Measurements from ENCODE around the gene IGLL1.
"Not testable (repeated sequence)": the region's sequence is repeated elsewhere in the genome, so short reads cannot be mapped to it uniquely, and the experiment has no call there.

Gene IGLL1

GRCh38 chr22:23576681-23577080 is 3.4 kb downstream of the IGLL1 start:
- POLR2A ChIA-PET = no interaction called here
- no peak for DNase-seq (ENCODE audit: low read depth, low spot score)

GRCh38 chr22:23575601-23576000 is 4.5 kb downstream of the IGLL1 start:
- H3K4me3 ChIP-seq (ENCODE audit: low read depth, low read length) = no peak overlapping the region
- no peak for TF ChIP-seq CTCF (IDR thresholded peaks at IDR 0.05; ENCODE audit: insufficient read depth, low read length, missing control alignments)
- POLR2A ChIA-PET = no interaction called here
- CTCF ChIA-PET = no interaction called here
- DNase-seq (ENCODE audit: low read depth, low spot score) = no peak

More at GRCh38 chr22:23576681-23577080, 3.4 kb downstream of the IGLL1 start:
- CTCF ChIA-PET = interaction anchor here (0.7 to 3.7 kb wide), 4 partner anchors 11 to 17 kb away, joined by 3 to 17 read pairs (median 3); no protein-coding TSS in a partner anchor
- TF ChIP-seq CTCF (IDR thresholded peaks at IDR 0.05; ENCODE audit: insufficient read depth, low read length, missing control alignments) = no peak
- no peak overlapping the region for H3K4me3 ChIP-seq (ENCODE audit: low read depth, low read length)

DNA sequence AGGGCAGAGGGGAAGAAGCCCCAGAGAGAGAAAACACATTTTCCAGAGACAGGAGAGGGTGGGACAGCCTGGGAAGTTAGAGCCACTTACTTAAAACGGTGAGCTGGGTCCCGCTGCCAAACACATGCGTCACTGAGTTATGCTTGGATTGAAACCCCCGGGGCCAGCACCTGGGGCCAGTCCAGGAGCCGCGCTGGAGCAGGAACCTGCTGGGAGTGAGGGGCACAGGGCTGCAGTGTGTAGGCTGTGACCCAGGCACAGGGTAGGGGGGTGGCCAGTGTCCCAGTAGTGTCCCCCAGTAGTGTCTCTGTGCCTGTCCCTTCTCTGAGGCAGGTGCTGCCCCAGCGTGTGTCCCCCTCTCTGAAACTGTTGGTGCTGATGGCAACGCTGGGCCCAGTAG is 5.2 kb downstream of the IGLL1 start:
- TF ChIP-seq CTCF (IDR thresholded peaks at IDR 0.05; ENCODE audit: insufficient read depth, low read length, missing control alignments) = no peak
- H3K4me3 ChIP-seq (ENCODE audit: low read depth, low read length) = no peak overlapping the region
- no peak for DNase-seq (ENCODE audit: low read depth, low spot score)
- POLR2A ChIA-PET = no interaction called here
- CTCF ChIA-PET = no interaction called here

GRCh38 chr22:23574371-23574811 is 5.7 kb downstream of the IGLL1 start:
- H3K4me3 ChIP-seq (ENCODE audit: low read depth, low read length) = no peak overlapping the region
- POLR2A ChIA-PET = no interaction called here
- no peak for TF ChIP-seq CTCF (IDR thresholded peaks at IDR 0.05; ENCODE audit: insufficient read depth, low read length, missing control alignments)
- DNase-seq (ENCODE audit: low read depth, low spot score) = no peak
- CTCF ChIA-PET = no interaction called here

DNA sequence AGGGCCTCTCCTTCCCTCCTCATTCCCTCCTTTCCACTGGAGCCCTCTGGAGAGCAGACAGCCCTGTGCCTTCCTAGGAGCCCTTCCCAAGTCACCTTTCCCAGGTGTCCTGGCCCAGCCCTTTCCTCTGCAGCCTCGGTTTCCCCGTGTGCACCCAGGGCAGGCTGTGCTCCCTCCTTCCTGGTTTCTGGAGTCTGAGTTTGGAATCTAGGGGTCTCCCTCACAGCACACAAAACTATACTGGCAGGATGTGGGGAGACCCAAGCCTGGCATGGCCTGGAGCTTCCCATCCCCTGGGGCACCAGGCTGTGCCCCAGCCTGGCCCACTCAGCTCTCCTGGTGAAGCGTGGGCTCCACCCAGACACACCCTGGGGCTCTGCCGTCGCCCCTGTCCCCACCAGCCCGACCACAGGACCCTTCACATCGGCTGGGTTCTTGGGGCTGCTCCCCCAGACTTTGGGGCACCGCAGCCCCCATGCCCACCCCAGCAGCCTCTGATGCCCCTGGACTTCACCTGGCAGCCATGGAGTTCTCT is 6.3 kb downstream of the IGLL1 start:
- POLR2A ChIA-PET; CTCF ChIA-PET; H3K4me3 ChIP-seq (ENCODE audit: low read depth, low read length): not testable (repeated sequence)

DNA sequence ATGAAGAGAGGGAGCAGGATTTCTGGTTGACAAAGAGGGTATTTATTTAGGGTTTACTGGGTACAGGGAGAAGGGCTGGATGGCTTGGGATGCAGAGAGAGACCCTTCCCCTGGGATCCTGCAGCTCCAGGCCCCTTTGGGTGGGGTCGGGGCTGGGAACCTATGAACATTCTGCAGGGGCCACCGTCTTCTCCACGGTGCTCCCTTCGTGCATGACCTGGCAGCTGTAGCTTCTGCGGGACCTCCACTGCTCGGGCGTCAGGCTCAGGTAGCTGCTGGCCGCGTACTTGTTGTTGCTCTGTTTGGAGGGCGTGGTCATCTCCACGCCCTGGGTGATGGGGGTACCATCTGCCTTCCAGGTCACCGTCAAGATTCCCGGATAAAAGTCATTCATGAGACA is 7.0 kb downstream of the IGLL1 start:
- CTCF ChIA-PET; POLR2A ChIA-PET; DNase-seq (ENCODE audit: low read depth, low spot score); H3K4me3 ChIP-seq (ENCODE audit: low read depth, low read length): not testable (repeated sequence)

More for the DNA sequence above, 6.3 kb downstream of the IGLL1 start:
- not testable (repeated sequence) for DNase-seq (ENCODE audit: low read depth, low spot score)

GRCh38 chr22:23571486-23571885 is 8.6 kb downstream of the IGLL1 start:
- no peak overlapping the region for H3K4me3 ChIP-seq (ENCODE audit: low read depth, low read length)
- DNase-seq (ENCODE audit: low read depth, low spot score) = no peak
- TF ChIP-seq CTCF (IDR thresholded peaks at IDR 0.05; ENCODE audit: insufficient read depth, low read length, missing control alignments) = no peak
- POLR2A ChIA-PET = no interaction called here
- CTCF ChIA-PET = no interaction called here
